IMR-90 (cell line): ENCODE measurements around the gene IGHMBP2. TPM values are rescaled to one million over a fixed set of nuclear protein-coding genes. Genes with fewer than 3 reads are reported as not detected.

Experiments
- ATAC-seq: fragments of 200-7000 bp; cut with Tn5 transposase; 2 replicates; pipeline ENCODE4 v1.9.1; 2020; ENCODE audit warnings: low read depth, mild to moderate bottlenecking, moderate library complexity
- BruUV-seq: library from RNA; stranded (reverse); fragments of 400-500 nt; replicated peaks from 2 replicates; lab custom pipeline; 2021; lab: Mats Ljungman, UMichigan
- CTCF ChIA-PET: fragments of 300-600 bp; formaldehyde crosslinking; extraction: SDS; loops from one replicate; lab custom pipeline; 2021; ENCODE audit warnings: antibody characterized with exemption; lab: Yijun Ruan, JAX
- POLR2A ChIA-PET: fragments of 300-600 bp; sonication (Branson Sonifier 250); formaldehyde crosslinking; loops from one replicate; lab custom pipeline; 2022; ENCODE audit warnings: antibody characterized with exemption; ENCODE audit not compliant: unreplicated experiment; lab: Charles Lee
- DNase-seq: peaks from one replicate; pipeline ENCODE4 v3.0.0; 2013
- H2AFZ ChIP-seq: replicated peaks from 2 replicates; pipeline ENCODE3; 2013; ENCODE audit warnings: low read length, mild to moderate bottlenecking; ENCODE audit not compliant: poor library complexity
- H2AK5ac ChIP-seq: 2 replicates; pipeline ENCODE4 v1.6.1; 2013; ENCODE audit warnings: low read depth, low read length, inconsistent platforms
- H2AK9ac ChIP-seq: replicated peaks from 2 replicates; pipeline ENCODE3; 2013; ENCODE audit warnings: mild to moderate bottlenecking, low read depth, low read length, moderate library complexity; ENCODE audit not compliant: poor library complexity
- H2BK120ac ChIP-seq: 2 replicates; pipeline ENCODE4 v1.6.1; 2013; ENCODE audit warnings: low read depth, low read length, inconsistent platforms
- H2BK15ac ChIP-seq: 3 replicates; pipeline ENCODE4 v1.6.1; 2013; ENCODE audit warnings: low read depth, low read length, inconsistent platforms
- H2BK20ac ChIP-seq: 2 replicates; pipeline ENCODE4 v1.6.1; 2013; ENCODE audit warnings: low read depth, mild to moderate bottlenecking, inconsistent platforms, low read length, moderate library complexity
- H2BK5ac ChIP-seq: 2 replicates; pipeline ENCODE4 v1.6.1; 2013; ENCODE audit warnings: mild to moderate bottlenecking, low read depth, low read length, inconsistent platforms; ENCODE audit not compliant: poor library complexity, severe bottlenecking
- H3K14ac ChIP-seq: replicated peaks from 2 replicates; pipeline ENCODE4 v1.6.1; 2013; ENCODE audit warnings: low read depth, low read length, inconsistent platforms
- H3K18ac ChIP-seq: 2 replicates; pipeline ENCODE4 v1.6.1; 2013; ENCODE audit warnings: low read depth, low read length, control low read depth
- H3K23ac ChIP-seq: 2 replicates; pipeline ENCODE4 v1.6.1; 2013; ENCODE audit warnings: low read depth, low read length, inconsistent platforms
- H3K27ac ChIP-seq: 2 replicates; pipeline ENCODE4 v1.5.1; 2013; ENCODE audit warnings: mild to moderate bottlenecking, control low read depth, low read length; ENCODE audit not compliant: insufficient read depth
- H3K27me3 ChIP-seq: 2 replicates; pipeline ENCODE4 v1.6.1; 2013; ENCODE audit warnings: low read length; ENCODE audit not compliant: control insufficient read depth, insufficient read depth
- H3K36me3 ChIP-seq: 2 replicates; pipeline ENCODE4 v1.6.1; 2013; ENCODE audit warnings: low read length, mixed read lengths; ENCODE audit not compliant: control insufficient read depth, insufficient read depth
- H3K4ac ChIP-seq: 2 replicates; pipeline ENCODE4 v1.6.1; 2013; ENCODE audit warnings: low read depth, low read length, inconsistent platforms
- H3K4me1 ChIP-seq: 2 replicates; pipeline ENCODE4 v1.6.1; 2013; ENCODE audit warnings: low read length, mixed read lengths; ENCODE audit not compliant: control insufficient read depth, insufficient read depth
- H3K4me2 ChIP-seq: 2 replicates; pipeline ENCODE4 v1.6.1; 2013; ENCODE audit warnings: low read depth, mild to moderate bottlenecking, control low read depth, low read length, moderate library complexity
- H3K4me3 ChIP-seq: 2 replicates; pipeline ENCODE4 v1.5.1; 2013; ENCODE audit warnings: low read depth, mild to moderate bottlenecking, control low read depth, low read length, moderate library complexity; ENCODE audit not compliant: insufficient read depth
- H3K56ac ChIP-seq: 2 replicates; pipeline ENCODE4 v1.6.1; 2013; ENCODE audit warnings: low read length, inconsistent platforms; ENCODE audit not compliant: insufficient read depth; ENCODE audit errors: extremely low read depth
- H3K79me1 ChIP-seq, 2 experiments: 2 replicates each; pipeline ENCODE4 v1.6.1; 2013; ENCODE audit warnings: low read length in 2 of 2, inconsistent platforms in 1 of 2, low read depth in 1 of 2
- H3K9ac ChIP-seq: 2 replicates; pipeline ENCODE4 v1.6.1; 2013; ENCODE audit warnings: low read depth, low read length, control low read depth
- H3K9me1 ChIP-seq: 2 replicates; pipeline ENCODE4 v1.6.1; 2013; ENCODE audit warnings: low read length, inconsistent platforms; ENCODE audit not compliant: insufficient read depth
- H3K9me3 ChIP-seq: 2 replicates; pipeline ENCODE4 v1.6.1; 2013; ENCODE audit warnings: low read length; ENCODE audit not compliant: control insufficient read depth, insufficient read depth
- H4K20me1 ChIP-seq: 2 replicates; pipeline ENCODE4 v1.6.1; 2013; ENCODE audit warnings: low read length, inconsistent platforms; ENCODE audit not compliant: insufficient read depth
- H4K5ac ChIP-seq: 2 replicates; pipeline ENCODE4 v1.6.1; 2013; ENCODE audit warnings: mild to moderate bottlenecking, low read depth, low read length, control low read depth
- H4K8ac ChIP-seq, 2 experiments: 2 replicates each; pipeline ENCODE4 v1.6.1; 2013; ENCODE audit warnings: low read depth in 2 of 2, low read length in 2 of 2, control low read depth in 1 of 2, inconsistent platforms in 1 of 2
- H4K91ac ChIP-seq: 2 replicates; pipeline ENCODE4 v1.6.1; 2013; ENCODE audit warnings: low read depth, low read length, inconsistent platforms; ENCODE audit not compliant: insufficient read depth
- BHLHE40 ChIP-seq: fragments of 150-350 bp; IDR thresholded peaks from 2 replicates; pipeline ENCODE4 v1.6.1; 2016; ENCODE audit warnings: mild to moderate bottlenecking, low read depth, low read length
- CEBPB ChIP-seq: IDR thresholded peaks from 2 replicates; pipeline ENCODE4 v1.6.1; 2012; ENCODE audit warnings: low read depth, low read length, improper control_type of control experiment
- CHD1 ChIP-seq: IDR thresholded peaks from 2 replicates; pipeline ENCODE4 v1.6.1; 2012; ENCODE audit warnings: low read depth, low read length, improper control_type of control experiment
- FOS ChIP-seq: fragments of 150-350 bp; IDR thresholded peaks from 2 replicates; pipeline ENCODE4 v1.6.1; 2016; ENCODE audit warnings: low read depth, low read length
- MAFK ChIP-seq: IDR thresholded peaks from 2 replicates; pipeline ENCODE4 v1.6.1; 2012; ENCODE audit warnings: low read depth, low read length, improper control_type of control experiment
- MXI1 ChIP-seq: IDR thresholded peaks from 2 replicates; pipeline ENCODE4 v1.6.1; 2012; ENCODE audit warnings: low read depth, mild to moderate bottlenecking, low read length, moderate library complexity, borderline replicate concordance
- POLR2A ChIP-seq: IDR thresholded peaks from 2 replicates; pipeline ENCODE4 v1.6.1; 2012; ENCODE audit warnings: mild to moderate bottlenecking, low read depth, low read length
- RAD21 ChIP-seq: IDR thresholded peaks from 2 replicates; pipeline ENCODE4 v1.6.1; 2012; ENCODE audit warnings: low read length, improper control_type of control experiment
- RFX5 ChIP-seq: IDR thresholded peaks from 2 replicates; pipeline ENCODE4 v1.8.0; 2012; ENCODE audit warnings: low read depth, mild to moderate bottlenecking, low read length, moderate library complexity
- SMC3 ChIP-seq: fragments of 150-350 bp; IDR thresholded peaks from 2 replicates; pipeline ENCODE4 v1.6.1; 2016; ENCODE audit warnings: low read depth, mild to moderate bottlenecking, antibody characterized with exemption, low read length, moderate library complexity
- WGBS, 2 experiments: methylation state at CpG; one replicate each; pipeline versions ENCODE4 v1.1.5 to v1.1.7; 2013; ENCODE audit warnings: missing lambda C conversion rate in 2 of 2; ENCODE audit not compliant: insufficient read length in 1 of 2; ENCODE audit errors: extremely low coverage in 2 of 2; 5-methylcytosine and 5-hydroxymethylcytosine counted together
- dilution Hi-C: fragments of 300-500 bp; cut with HindIII; formaldehyde crosslinking; loops from one replicate; pipeline ENCODE4 v1.14.3; 2018; ENCODE audit warnings: low sequenced_read_pairs; ENCODE audit not compliant: unreplicated experiment
- in situ Hi-C: fragments of 300-500 bp; cut with MboI; formaldehyde crosslinking; loops from 3 replicates; pipeline ENCODE4 v1.14.3; 2019; ENCODE audit warnings: low sequenced_read_pairs, inconsistent platforms, mixed read lengths
- intact Hi-C: fragments of 100-400 bp; cut with micrococcal nuclease; formaldehyde crosslinking; loops from 2 replicates; pipeline ENCODE4 v1.10.0; 2022
- polyA plus RNA-seq, 3 experiments: library from polyadenylated mRNA; depleted of rRNA; stranded (reverse); fragments of >200 nt; gene quantifications; 2 replicates each; pipeline ENCODE4 v1.2.3, GENCODE V29; 2012; ENCODE audit warnings: low replicate concordance in 1 of 3
- total RNA-seq: library from RNA; depleted of rRNA; stranded (reverse); fragments of >200 nt; gene quantifications from 2 replicates; pipeline ENCODE4 v1.2.3, GENCODE V29; 2012
- TF ChIP-seq, protein P1 (sequence below): conservative IDR thresholded peaks from 2 replicates; pipeline ENCODE4 v1.5.1; 2012; ENCODE audit warnings: mild to moderate bottlenecking, low read depth, low read length, improper control_type of control experiment
- TF ChIP-seq, protein P2 (sequence below): fragments of 150-350 bp; IDR thresholded peaks from 2 replicates; pipeline ENCODE4 v1.6.1; 2016; ENCODE audit warnings: low read depth, mild to moderate bottlenecking, low read length, moderate library complexity, borderline replicate concordance
- TF ChIP-seq, protein P3 (sequence below): fragments of 150-350 bp; IDR thresholded peaks from 2 replicates; pipeline ENCODE4 v1.6.1; 2017; ENCODE audit warnings: mild to moderate bottlenecking, antibody characterized with exemption, low read length, low read depth

The IGHMBP2 gene
- total and polyA plus RNA-seq, 2 of the 4 experiments (the other 2 are of a cell fraction) = 4.5 to 11.1 TPM

DNA sequence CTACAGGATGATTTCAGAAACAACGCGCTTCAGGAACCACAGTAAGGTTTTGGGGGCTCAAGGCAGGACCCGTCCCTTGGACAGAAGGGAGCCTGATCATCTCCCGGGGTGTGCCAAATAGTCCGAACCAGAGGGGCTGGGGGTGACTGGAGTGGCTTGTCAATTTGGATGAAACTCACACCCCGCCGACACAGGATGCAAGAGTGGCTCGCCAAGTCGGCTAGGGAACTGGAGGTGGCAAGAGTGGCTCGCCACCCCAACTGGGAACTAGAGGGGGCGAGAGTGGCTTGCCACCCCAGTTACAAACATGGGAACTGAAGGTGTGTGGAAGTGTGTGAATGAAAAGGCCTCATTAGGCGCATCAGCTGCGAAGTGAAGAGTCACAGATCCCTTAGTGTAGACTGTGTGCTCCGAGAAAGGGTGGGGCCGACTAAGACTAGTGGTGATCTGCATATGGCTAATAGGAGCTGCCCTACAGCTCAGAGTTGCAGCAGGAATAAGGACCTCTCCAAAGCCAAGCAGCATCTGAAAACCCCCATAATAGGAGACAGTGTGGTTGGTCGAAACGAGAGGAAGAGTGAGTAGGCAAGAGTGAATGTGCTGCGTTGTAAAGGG is 35.4 kb upstream of the IGHMBP2 start:
- WGBS, 2 experiments = 85% methylated on average over 6 of the region's 18 CpGs; no CpG with 5 or more reads in 1 of the 2 experiments
- Histone ChIP-seq H3K9me3 (peaks cover 6% of the 10 kb centered on the region), H4K8ac (no peak overlapping the region), H3K27ac (no peak overlapping the region), H3K4me2 (no peak overlapping the region), H4K20me1 (no peaks in the 10 kb centered on the region), H3K4ac (no peak overlapping the region), H4K91ac (no peak overlapping the region), H4K5ac (no peak overlapping the region), H3K4me1 (peaks cover 1% of the 10 kb centered on the region), H3K18ac (no peak overlapping the region), H2BK20ac (no peak overlapping the region), H2BK120ac (no peak overlapping the region), H3K36me3 (no peaks in the 10 kb centered on the region), H2AK5ac (no peak overlapping the region), H3K4me3 (no peak overlapping the region), H3K79me1 (no peaks in the 10 kb centered on the region), H3K56ac (no peak overlapping the region), H3K9me1 (no peaks in the 10 kb centered on the region), H3K14ac (no peak overlapping the region), H3K23ac (no peak overlapping the region), H2BK5ac (no peak overlapping the region), H3K9ac (no peak overlapping the region), H2BK15ac (no peak overlapping the region), H3K27me3 (peaks cover 29% of the 10 kb centered on the region), H2AFZ (no peak overlapping the region), H2AK9ac (no peak overlapping the region)
- CTCF ChIA-PET = no interaction called here
- intact Hi-C loops (no loop called here), in situ Hi-C loops (no loop called here), dilution Hi-C loops (no loop called here)
- TF ChIP-seq CHD1 (no peak), BHLHE40 (no peak), MAFK (no peak), FOS (no peak), POLR2A (no peak), SMC3 (no peak), RFX5 (no peak), CEBPB (no peak), RAD21 (no peak), MXI1 (no peak)
- TF ChIP-seq, protein P1, sequence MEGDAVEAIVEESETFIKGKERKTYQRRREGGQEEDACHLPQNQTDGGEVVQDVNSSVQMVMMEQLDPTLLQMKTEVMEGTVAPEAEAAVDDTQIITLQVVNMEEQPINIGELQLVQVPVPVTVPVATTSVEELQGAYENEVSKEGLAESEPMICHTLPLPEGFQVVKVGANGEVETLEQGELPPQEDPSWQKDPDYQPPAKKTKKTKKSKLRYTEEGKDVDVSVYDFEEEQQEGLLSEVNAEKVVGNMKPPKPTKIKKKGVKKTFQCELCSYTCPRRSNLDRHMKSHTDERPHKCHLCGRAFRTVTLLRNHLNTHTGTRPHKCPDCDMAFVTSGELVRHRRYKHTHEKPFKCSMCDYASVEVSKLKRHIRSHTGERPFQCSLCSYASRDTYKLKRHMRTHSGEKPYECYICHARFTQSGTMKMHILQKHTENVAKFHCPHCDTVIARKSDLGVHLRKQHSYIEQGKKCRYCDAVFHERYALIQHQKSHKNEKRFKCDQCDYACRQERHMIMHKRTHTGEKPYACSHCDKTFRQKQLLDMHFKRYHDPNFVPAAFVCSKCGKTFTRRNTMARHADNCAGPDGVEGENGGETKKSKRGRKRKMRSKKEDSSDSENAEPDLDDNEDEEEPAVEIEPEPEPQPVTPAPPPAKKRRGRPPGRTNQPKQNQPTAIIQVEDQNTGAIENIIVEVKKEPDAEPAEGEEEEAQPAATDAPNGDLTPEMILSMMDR = no peak
- TF ChIP-seq, protein P2, sequence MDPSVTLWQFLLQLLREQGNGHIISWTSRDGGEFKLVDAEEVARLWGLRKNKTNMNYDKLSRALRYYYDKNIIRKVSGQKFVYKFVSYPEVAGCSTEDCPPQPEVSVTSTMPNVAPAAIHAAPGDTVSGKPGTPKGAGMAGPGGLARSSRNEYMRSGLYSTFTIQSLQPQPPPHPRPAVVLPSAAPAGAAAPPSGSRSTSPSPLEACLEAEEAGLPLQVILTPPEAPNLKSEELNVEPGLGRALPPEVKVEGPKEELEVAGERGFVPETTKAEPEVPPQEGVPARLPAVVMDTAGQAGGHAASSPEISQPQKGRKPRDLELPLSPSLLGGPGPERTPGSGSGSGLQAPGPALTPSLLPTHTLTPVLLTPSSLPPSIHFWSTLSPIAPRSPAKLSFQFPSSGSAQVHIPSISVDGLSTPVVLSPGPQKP = no peak
- TF ChIP-seq, protein P3, sequence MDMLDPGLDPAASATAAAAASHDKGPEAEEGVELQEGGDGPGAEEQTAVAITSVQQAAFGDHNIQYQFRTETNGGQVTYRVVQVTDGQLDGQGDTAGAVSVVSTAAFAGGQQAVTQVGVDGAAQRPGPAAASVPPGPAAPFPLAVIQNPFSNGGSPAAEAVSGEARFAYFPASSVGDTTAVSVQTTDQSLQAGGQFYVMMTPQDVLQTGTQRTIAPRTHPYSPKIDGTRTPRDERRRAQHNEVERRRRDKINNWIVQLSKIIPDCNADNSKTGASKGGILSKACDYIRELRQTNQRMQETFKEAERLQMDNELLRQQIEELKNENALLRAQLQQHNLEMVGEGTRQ = no peak
- no TSS peak for BruUV-seq
- POLR2A ChIA-PET = no interaction called here
- DNase-seq (no peak), ATAC-seq (no peak)
